Endothelial cell of umbilical vein (primary cell): ENCODE results near the gene ARHGDIA. TPM values are rescaled to one million over a fixed set of nuclear protein-coding genes. Genes with fewer than 3 reads are reported as not detected.

Source experiments
- BruUV-seq: library from RNA; stranded (reverse); fragments of 400-500 nt; replicated peaks from 2 replicates; lab custom pipeline; 2021; lab: Mats Ljungman, UMichigan
- CTCF ChIA-PET: fragments of 300-600, 350-600 bp; sonication (Branson Sonifier 250); formaldehyde crosslinking; loops from one replicate; lab custom pipeline; 2021; ENCODE audit warnings: antibody characterized with exemption, inconsistent platforms; lab: Charles Lee
- POLR2A ChIA-PET: fragments of 300-600, 350-600 bp; sonication (Branson Sonifier 250); formaldehyde crosslinking; loops from one replicate; lab custom pipeline; 2021; ENCODE audit warnings: antibody characterized with exemption, inconsistent platforms; lab: Charles Lee
- DNase-seq: peaks from one replicate; pipeline ENCODE4 v3.0.0-alpha.2; 2011; ENCODE audit warnings: low read depth, low spot score
- FAIRE-seq: peaks from 2 replicates; lab custom pipeline; 2011; peaks lifted over from hg19 to GRCh38; lab: Jason Lieb, UNC
- H2AFZ ChIP-seq: 2 replicates; pipeline ENCODE4 v1.6.0; 2012; ENCODE audit warnings: low read depth, low read length, control low read depth, inconsistent platforms
- H3K27ac ChIP-seq: 2 replicates; pipeline ENCODE4 v1.5.1; 2011; ENCODE audit warnings: low read depth, mild to moderate bottlenecking, control low read depth, low read length, moderate library complexity; ENCODE audit not compliant: insufficient read depth
- H3K27me3 ChIP-seq, 2 experiments: 2 replicates each; pipeline versions ENCODE4 v1.6.0 to v1.6.1; 2011; ENCODE audit warnings: low read length in 2 of 2, mixed read lengths in 1 of 2; ENCODE audit not compliant: control insufficient read depth in 2 of 2, insufficient read depth in 2 of 2
- H3K36me3 ChIP-seq, 2 experiments: 2 replicates in 1 of 2; 3 replicates in 1 of 2; pipeline ENCODE4 v1.5.1; 2011; ENCODE audit warnings: low read length in 2 of 2, mild to moderate bottlenecking in 1 of 2, moderate library complexity in 1 of 2; ENCODE audit not compliant: control insufficient read depth in 2 of 2, insufficient read depth in 2 of 2; ENCODE audit errors: extremely low read depth in 1 of 2
- H3K4me1 ChIP-seq: 3 replicates; pipeline ENCODE4 v1.5.1; 2011; ENCODE audit warnings: mild to moderate bottlenecking, low read length; ENCODE audit not compliant: control insufficient read depth, insufficient read depth; ENCODE audit errors: extremely low read depth
- H3K4me2 ChIP-seq: 2 replicates; pipeline ENCODE4 v1.6.1; 2011; ENCODE audit warnings: low read length, control low read depth, mixed read lengths; ENCODE audit not compliant: insufficient read depth
- H3K4me3 ChIP-seq, 3 experiments: fragments of 200-600 bp in 1 of 3; sonication (generic), shearing (Covaris generic) in 1 of 3; replicated peaks in 1 of 3; 2 replicates each; pipeline ENCODE4 v1.5.1; 2011 to 2016; ENCODE audit warnings: control low read depth in 3 of 3, low read length in 3 of 3, mild to moderate bottlenecking in 2 of 3, inconsistent platforms in 1 of 3, low read depth in 1 of 3, moderate library complexity in 1 of 3; ENCODE audit not compliant: insufficient read depth in 1 of 3
- H3K79me2 ChIP-seq: 2 replicates; pipeline ENCODE4 v1.6.0; 2012; ENCODE audit warnings: low read length, inconsistent platforms; ENCODE audit not compliant: control insufficient read depth, insufficient read depth
- H3K9ac ChIP-seq: replicated peaks from 2 replicates; pipeline ENCODE3; 2011; ENCODE audit warnings: low read length, control low read depth; ENCODE audit not compliant: insufficient read depth; ENCODE audit errors: extremely low read depth
- H3K9me1 ChIP-seq: replicated peaks from 3 replicates; pipeline ENCODE4 v1.6.0; 2011; ENCODE audit warnings: mild to moderate bottlenecking, low read length; ENCODE audit not compliant: control insufficient read depth, insufficient read depth; ENCODE audit errors: extremely low read depth
- H3K9me3 ChIP-seq: replicated peaks from 2 replicates; pipeline ENCODE4 v1.5.1; 2012; ENCODE audit warnings: low read length, inconsistent platforms; ENCODE audit not compliant: control insufficient read depth, insufficient read depth
- H4K20me1 ChIP-seq: replicated peaks from 2 replicates; pipeline ENCODE3; 2011; ENCODE audit warnings: mild to moderate bottlenecking, low read length; ENCODE audit not compliant: control insufficient read depth, insufficient read depth; ENCODE audit errors: extremely low read depth
- EZH2 ChIP-seq: IDR thresholded peaks from 2 replicates; pipeline ENCODE4 v1.6.1; 2012; ENCODE audit warnings: borderline replicate concordance, low read depth, mild to moderate bottlenecking, moderate library complexity, low read length, inconsistent platforms; ENCODE audit not compliant: severe bottlenecking
- FOS ChIP-seq: IDR thresholded peaks from 2 replicates; pipeline ENCODE4 v1.6.1; 2011; ENCODE audit warnings: mild to moderate bottlenecking, low read length, moderate library complexity, borderline replicate concordance; ENCODE audit not compliant: insufficient read depth
- GATA2 ChIP-seq: IDR thresholded peaks from 2 replicates; pipeline ENCODE4 v1.7.0; 2011; ENCODE audit warnings: low read depth, mild to moderate bottlenecking, moderate library complexity, mixed read lengths, low read length; ENCODE audit not compliant: insufficient read length, insufficient read depth
- JUN ChIP-seq: IDR thresholded peaks from 2 replicates; pipeline ENCODE4 v1.6.1; 2011; ENCODE audit warnings: borderline replicate concordance, low read depth; ENCODE audit not compliant: insufficient read length, insufficient read depth
- MAX ChIP-seq: IDR thresholded peaks from 2 replicates; pipeline ENCODE4 v1.6.1; 2011; ENCODE audit not compliant: insufficient read depth, insufficient read length
- MYC ChIP-seq: IDR thresholded peaks from one replicate; pipeline ENCODE4 v1.6.1; 2011; ENCODE audit warnings: mild to moderate bottlenecking, low read depth, low read length
- POLR2A ChIP-seq: IDR thresholded peaks from 2 replicates; pipeline ENCODE4 v1.6.1; 2012; ENCODE audit warnings: low read depth, mild to moderate bottlenecking, control low read depth, low read length
- POLR2AphosphoS5 ChIP-seq: IDR thresholded peaks from 2 replicates; pipeline ENCODE4 v1.6.1; 2012; ENCODE audit warnings: low read depth, mild to moderate bottlenecking, control low read depth, low read length, moderate library complexity; ENCODE audit not compliant: insufficient read depth
- dilution Hi-C: fragments of 300-500 bp; cut with MboI; formaldehyde crosslinking; loops from one replicate; pipeline ENCODE4 v1.15.0; 2019; ENCODE audit warnings: low sequenced_read_pairs; ENCODE audit not compliant: extremely low pct_ligation_motif_present
- intact Hi-C: fragments of 100-400 bp; cut with micrococcal nuclease; formaldehyde crosslinking; loops from one replicate; pipeline ENCODE4 v1.10.0; 2022
- polyA plus RNA-seq, 4 experiments: library from polyadenylated mRNA; depleted of rRNA in 3 of 4; stranded (reverse) in 3 of 4; unstranded in 1 of 4; fragments of >200 nt; gene quantifications; 2 replicates each; pipeline versions ENCODE4 v1.2.1 to v1.2.3, GENCODE V29; 2011 to 2012; ENCODE audit warnings: missing spikeins in 1 of 4
- total RNA-seq: library from RNA; stranded (reverse); gene quantifications from 2 replicates; pipeline ENCODE4 v1.2.3, GENCODE V29; 2021
- TF ChIP-seq, protein P1 (sequence below), 2 donors: IDR thresholded peaks; 1 replicate in 1 of 2; 2 replicates in 1 of 2; pipeline ENCODE4 v1.5.1; 2011; ENCODE audit warnings: low read length in 2 of 2, mild to moderate bottlenecking in 2 of 2, moderate library complexity in 2 of 2, control low read depth in 1 of 2, inconsistent platforms in 1 of 2, low read depth in 1 of 2; ENCODE audit not compliant: insufficient read depth in 1 of 2; ENCODE audit errors: extremely low read depth in 1 of 2

The ARHGDIA gene
- total and polyA plus RNA-seq, 2 donors (not counting 3 experiments of a cell fraction or from before 2014, with no cell fraction given): 358 to 645 TPM

DNA sequence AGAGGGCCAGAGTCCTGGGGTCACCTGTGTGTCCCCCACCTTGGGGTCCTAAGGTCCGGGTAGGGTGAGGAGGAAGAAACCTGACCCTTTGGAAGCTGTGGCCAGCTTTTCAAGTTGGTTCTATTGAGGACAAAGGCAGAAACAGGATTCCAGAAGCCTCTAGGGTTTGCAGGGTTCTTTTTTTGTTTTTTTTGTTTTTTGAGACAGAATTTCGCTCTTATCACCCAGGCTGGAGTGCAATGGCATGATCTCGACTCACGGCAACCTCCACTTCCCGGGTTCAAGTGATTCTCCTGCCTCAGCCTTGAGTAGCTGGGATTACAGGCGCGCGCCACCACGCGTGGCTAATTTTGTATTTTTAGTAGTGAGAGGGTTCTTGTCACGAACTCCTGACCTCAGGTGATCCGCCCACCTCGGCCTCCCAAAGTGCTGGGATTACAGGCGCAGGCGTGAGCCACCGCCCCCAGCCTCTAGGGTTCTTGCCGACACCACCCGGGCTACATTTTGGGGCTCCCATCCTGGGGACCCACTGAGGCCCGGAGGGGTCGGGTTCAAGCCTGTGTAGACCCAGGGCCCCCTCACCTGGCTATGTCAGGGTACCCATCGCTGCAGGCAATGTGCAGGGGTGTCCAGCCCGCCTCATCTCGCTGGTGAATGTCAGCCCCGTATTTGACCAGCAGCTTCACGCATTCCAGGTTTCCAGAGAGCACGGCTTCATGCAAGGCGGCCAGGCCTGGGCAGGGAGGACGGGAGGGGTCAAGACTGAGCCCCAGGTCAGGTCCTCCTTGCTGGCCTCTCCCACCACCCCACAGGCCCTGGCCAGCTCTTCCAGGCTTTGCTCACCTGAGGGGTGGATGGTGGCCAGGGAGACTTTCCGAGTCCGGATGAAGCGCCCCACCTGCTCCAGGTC, 37.0 kb downstream of the ARHGDIA start:
- intact Hi-C loops: no loop called here

DNA sequence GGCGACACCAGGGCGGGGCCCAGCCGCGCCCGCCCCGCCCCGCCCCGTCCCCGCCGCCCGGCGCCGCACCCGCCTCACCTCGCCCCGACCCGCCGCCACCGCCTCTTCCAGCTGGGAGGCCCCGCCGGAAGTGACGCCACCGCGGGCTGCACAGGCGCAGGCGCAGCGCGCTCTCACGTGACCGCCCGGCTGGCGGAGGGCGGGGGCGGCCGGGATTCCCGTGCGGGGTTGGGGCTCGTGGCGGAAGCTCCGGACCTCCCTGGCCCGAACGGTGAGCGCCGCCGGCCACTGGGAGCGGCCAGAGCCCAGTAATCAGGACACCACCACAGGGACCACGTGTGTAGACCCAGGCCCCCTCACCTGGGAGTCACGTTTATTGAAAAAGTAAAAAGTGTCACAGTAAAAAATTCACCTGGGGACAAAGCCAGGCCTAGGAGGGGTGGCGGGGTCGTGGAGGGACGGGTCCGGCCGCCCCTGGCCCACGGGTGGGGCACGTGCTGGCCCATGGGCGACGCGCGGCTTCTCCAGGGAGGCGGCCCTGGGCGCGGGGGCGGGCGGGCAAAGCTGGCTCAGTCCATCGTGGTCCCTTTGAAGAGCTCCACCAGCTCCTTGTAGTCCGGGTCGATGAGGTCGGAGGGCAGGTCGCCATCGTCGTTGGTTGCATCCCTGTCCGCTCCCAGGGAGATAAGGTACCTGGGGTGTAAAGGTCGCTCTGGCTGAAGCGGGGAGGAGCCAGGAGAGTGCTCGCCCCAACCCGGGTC, 37.8 kb downstream of the ARHGDIA start, which contains the start of gene MCRIP1:
Gene MCRIP1 (minus strand): TSS at position 132 of the 761 bp plus-strand sequence. CDS start 8,785 bp downstream, outside the sequence.
- Histone ChIP-seq H3K36me3 (peaks cover 0 to 1% of the 10 kb centered on the region in 2 experiments), H3K4me2 (peak within 1 kb of the TSS; percentile 70), H3K27ac (peak within 1 kb of the TSS; percentile 74), H4K20me1 (no peaks in the 10 kb centered on the region), H3K9me1 (no peaks in the 10 kb centered on the region), H3K9me3 (no peaks in the 10 kb centered on the region), H3K4me3 (peak within 1 kb of the TSS; percentile 59 to 72 (median 68)), H2AFZ (peak within 1 kb of the TSS; percentile 80), H3K79me2 (peaks cover 9% of the 10 kb centered on the region), H3K9ac (peak within 1 kb of the TSS; percentile 86), H3K27me3 (no peaks in the 10 kb centered on the region), H3K4me1 (peaks cover 11% of the 10 kb centered on the region)
- ChIA-PET CTCF (interaction anchor here (0.6 to 2.5 kb wide), 2 partner anchors 12 to 27 kb away, joined by 3 to 20 read pairs; no protein-coding TSS in a partner anchor), POLR2A (interaction anchor here (0.6 to 1.5 kb wide), 2 partner anchors 23 to 99 kb away, joined by 3 to 5 read pairs; no protein-coding TSS in a partner anchor)
- dilution Hi-C loops: no loop called here
- DNase-seq (peak; percentile 91), FAIRE-seq (peak; percentile 81)
- TSS peak; percentile 66 for BruUV-seq
- intact Hi-C loops: no loop called here
- TF ChIP-seq POLR2AphosphoS5 (peak; percentile 83), FOS (no peak), MYC (no peak), JUN (no peak), EZH2 (no peak), MAX (peak; percentile 70), POLR2A (peak; percentile 82), GATA2 (no peak)
- TF ChIP-seq, protein P1, sequence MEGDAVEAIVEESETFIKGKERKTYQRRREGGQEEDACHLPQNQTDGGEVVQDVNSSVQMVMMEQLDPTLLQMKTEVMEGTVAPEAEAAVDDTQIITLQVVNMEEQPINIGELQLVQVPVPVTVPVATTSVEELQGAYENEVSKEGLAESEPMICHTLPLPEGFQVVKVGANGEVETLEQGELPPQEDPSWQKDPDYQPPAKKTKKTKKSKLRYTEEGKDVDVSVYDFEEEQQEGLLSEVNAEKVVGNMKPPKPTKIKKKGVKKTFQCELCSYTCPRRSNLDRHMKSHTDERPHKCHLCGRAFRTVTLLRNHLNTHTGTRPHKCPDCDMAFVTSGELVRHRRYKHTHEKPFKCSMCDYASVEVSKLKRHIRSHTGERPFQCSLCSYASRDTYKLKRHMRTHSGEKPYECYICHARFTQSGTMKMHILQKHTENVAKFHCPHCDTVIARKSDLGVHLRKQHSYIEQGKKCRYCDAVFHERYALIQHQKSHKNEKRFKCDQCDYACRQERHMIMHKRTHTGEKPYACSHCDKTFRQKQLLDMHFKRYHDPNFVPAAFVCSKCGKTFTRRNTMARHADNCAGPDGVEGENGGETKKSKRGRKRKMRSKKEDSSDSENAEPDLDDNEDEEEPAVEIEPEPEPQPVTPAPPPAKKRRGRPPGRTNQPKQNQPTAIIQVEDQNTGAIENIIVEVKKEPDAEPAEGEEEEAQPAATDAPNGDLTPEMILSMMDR (IDR thresholded peaks at IDR 0.05; ENCODE audit: extremely low read depth in 1 of 2, insufficient read depth in 1 of 2, low read depth in 1 of 2, low read length in 2 of 2): no peak

More for the DNA sequence above, 37.0 kb downstream of the ARHGDIA start:
- TF ChIP-seq JUN (no peak), GATA2 (no peak), MYC (no peak), POLR2AphosphoS5 (no peak), EZH2 (no peak), POLR2A (no peak)
- FAIRE-seq (no peak), DNase-seq (no peak)
- Histone ChIP-seq H3K27me3 (no peaks in the 10 kb centered on the region), H3K79me2 (peaks cover 9% of the 10 kb centered on the region), H3K4me1 (peaks cover 11% of the 10 kb centered on the region), H2AFZ (peak overlapping the region; percentile 74), H3K36me3 (peaks cover 0 to 1% of the 10 kb centered on the region in 2 experiments), H3K27ac (no peak overlapping the region), H3K9me3 (no peaks in the 10 kb centered on the region), H4K20me1 (no peaks in the 10 kb centered on the region), H3K9me1 (no peaks in the 10 kb centered on the region), H3K4me2 (peak overlapping the region; percentile 70), H3K4me3 (peak overlapping the region in 2 of 3 experiments; percentile 40 to 54), H3K9ac (peak overlapping the region; percentile 86)
- dilution Hi-C loops: no loop called here
- CTCF ChIA-PET: interaction anchor here (2.5 kb wide), 1 partner anchor 13 kb away, joined by 20 read pairs; no protein-coding TSS in a partner anchor
- POLR2A ChIA-PET: interaction anchor here (1.5 kb wide), 1 partner anchor 100 kb away, joined by 3 read pairs; no protein-coding TSS in a partner anchor
- BruUV-seq: no TSS peak
